ENCODE results near the gene H6PD.

H6PD gene

DNA sequence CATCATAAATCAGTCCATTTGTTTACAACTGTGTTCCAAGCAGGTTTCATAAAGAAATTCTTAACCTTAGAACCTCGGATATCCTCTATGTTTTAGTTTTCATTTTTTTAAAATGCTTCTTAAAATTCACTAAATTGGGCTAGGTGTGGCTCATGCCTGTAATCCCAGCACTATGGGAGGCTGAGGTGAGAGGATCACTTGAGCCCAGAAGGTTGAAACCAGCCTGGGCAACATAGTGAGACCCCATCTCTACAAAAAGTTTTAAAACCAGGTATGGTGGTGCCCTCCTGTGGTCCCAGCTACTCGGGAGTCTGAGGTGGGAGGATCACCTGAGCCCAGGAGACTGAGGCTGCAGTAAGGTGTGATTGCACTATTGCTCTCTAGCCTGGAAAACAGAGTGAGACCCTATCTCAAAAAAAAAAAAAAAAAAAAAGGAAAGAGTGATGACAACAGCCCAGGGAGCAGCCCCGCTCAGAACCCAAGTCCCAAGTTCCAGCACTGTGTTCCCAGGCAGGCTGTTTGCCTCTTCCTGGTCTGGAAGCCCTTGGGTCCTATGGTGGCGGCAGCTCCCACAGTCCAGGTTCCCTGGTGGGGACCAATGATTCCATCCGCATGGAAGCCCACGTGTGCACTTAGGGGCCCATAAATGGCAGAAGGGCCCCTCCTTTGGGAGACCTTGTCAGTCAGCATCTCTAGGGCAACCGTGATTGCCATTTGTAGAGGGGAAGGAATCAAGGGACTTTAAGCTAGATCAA, 33.4 kb downstream of the H6PD start:
- H3K4me3 ChIP-seq, result no peak overlapping the region
- peaks cover 25 to 72% (median 63%) of the 10 kb centered on the region in 10 experiments for H3K4me1 ChIP-seq
- H3K9me3 ChIP-seq (replicated peaks in 1 of 11), result no peaks in the 10 kb centered on the region
- H3K9ac ChIP-seq, result peak overlapping the region in 2 of 11 experiments; percentile 20 to 49; a peak in 2 of 22 replicates
- no peak overlapping the region for H3K27ac ChIP-seq
- TF ChIP-seq Cebpa-rat (IDR thresholded peaks at IDR 0.05), result no peak
- peaks cover 0 to 33% (median 0%) of the 10 kb centered on the region in 11 experiments; a peak in 9 of 22 replicates for H4K20me1 ChIP-seq
- peaks cover 3 to 22% (median 18%) of the 10 kb centered on the region in 11 experiments; a peak in 15 of 22 replicates for H3K36me3 ChIP-seq
- H3K27me3 ChIP-seq, result peaks cover 0 to 20% (median 0%) of the 10 kb centered on the region in 11 experiments; a peak in 2 of 22 replicates
- peak overlapping the region in 9 of 11 experiments; percentile 43 to 81 (median 71); a peak in 19 of 22 replicates for H3K4me2 ChIP-seq

DNA sequence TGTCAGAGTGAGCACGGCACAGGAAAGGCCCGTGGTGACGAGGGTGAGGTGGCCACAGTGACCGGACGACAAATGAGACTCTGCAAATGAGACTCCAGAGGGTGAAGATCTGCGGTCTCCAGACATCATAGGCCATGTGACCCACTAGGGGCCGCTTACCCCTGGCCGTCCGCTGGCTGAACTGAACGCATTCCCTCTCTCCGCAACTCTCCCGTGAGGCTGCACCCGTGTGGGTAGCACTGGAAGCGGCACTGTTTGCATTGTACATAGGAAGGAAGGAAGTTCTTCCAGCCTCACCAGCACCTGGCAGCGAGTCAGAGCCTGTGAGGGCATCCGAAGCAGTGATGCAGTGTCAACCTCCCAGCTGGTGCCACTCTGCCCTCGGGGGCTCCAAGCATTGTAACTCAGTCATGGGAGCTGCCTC, 34.5 kb downstream of the H6PD start:
- Histone ChIP-seq H3K4me2 (peak overlapping the region; percentile 34 to 81 (median 70)), H3K36me3 (peaks cover 0 to 11% (median 8%) of the 10 kb centered on the region in 11 experiments; a peak in 14 of 22 replicates), H3K4me1 (peaks cover 25 to 76% (median 65%) of the 10 kb centered on the region in 10 experiments), H3K27me3 (peaks cover 0 to 20% (median 0%) of the 10 kb centered on the region in 11 experiments; a peak in 2 of 22 replicates), H3K9ac (peak overlapping the region in 4 of 11 experiments; percentile 5 to 49 (median 27); a peak in 5 of 22 replicates), H3K27ac (no peak overlapping the region), H4K20me1 (peaks cover 0 to 29% (median 0%) of the 10 kb centered on the region in 11 experiments; a peak in 9 of 22 replicates), H3K9me3 (replicated peaks in 1 of 11) (no peaks in the 10 kb centered on the region), H3K4me3 (no peak overlapping the region)
- TF ChIP-seq Cebpa-rat (IDR thresholded peaks at IDR 0.05), result no peak

DNA sequence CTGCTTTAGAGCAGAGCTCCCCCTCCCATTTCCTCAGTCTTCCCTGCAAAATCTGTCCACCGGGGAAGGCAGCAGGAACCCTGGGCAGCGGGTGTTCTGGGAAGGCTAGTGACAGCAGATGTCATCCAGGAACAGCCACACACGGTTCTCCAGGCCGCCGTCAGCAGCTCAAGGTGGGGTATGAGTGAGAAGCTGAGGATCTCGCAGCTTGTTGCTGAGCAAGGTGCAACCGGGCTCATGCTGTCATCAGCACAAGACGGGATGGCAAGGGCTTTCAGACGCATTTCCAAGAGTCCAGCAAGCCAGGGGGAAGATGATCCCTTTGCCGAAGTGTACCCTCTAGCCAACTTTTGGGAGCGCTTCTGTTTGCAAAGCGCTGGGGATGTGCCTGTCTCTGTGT, 35.1 kb downstream of the H6PD start:
- Histone ChIP-seq H3K27me3 (peaks cover 0 to 20% (median 0%) of the 10 kb centered on the region in 11 experiments; a peak in 2 of 22 replicates), H3K4me2 (peak overlapping the region; percentile 34 to 81 (median 70); a peak in 19 of 22 replicates), H4K20me1 (peaks cover 0 to 27% (median 0%) of the 10 kb centered on the region in 11 experiments; a peak in 9 of 22 replicates), H3K4me3 (no peak overlapping the region), H3K9ac (0 out of 22 replicates have a peak overlapping the region, but pooled peaks of 2 of the 11 experiments have one; percentile 14 to 22), H3K9me3 (replicated peaks in 1 of 11) (no peaks in the 10 kb centered on the region), H3K27ac (no peak overlapping the region), H3K4me1 (peaks cover 27 to 77% (median 65%) of the 10 kb centered on the region in 10 experiments), H3K36me3 (peaks cover 0 to 5% (median 1%) of the 10 kb centered on the region in 11 experiments; a peak in 11 of 22 replicates)
- TF ChIP-seq Cebpa-rat (IDR thresholded peaks at IDR 0.05), result no peak

DNA sequence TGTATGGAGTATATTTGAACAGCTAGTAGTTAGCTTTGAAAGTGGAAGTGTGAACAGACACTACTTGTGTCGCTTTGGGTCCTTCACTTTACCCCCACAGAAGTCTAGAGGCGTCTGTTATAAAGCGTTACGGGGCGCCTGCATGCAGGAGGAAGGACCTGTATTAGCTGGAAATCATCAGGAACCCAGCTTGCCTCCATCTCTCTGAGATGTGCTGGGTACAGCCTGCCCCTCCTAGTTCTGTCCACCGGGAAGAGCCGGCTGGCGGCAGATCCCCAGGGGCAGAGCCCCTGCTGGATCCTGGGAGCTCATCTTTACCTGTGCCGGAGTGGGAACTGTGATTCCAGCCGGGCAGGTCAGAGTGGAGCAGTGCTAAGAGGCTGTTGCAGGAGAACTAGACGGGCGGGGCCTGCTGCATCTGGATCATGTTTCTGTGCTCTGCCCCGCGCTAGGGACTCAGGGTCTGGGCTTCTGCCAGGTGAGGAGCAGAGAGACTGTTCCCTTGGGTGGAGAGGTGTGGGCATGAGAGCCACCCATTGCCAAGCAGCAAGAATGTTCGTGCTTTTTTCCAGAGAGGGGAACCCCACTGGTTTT, 35.8 kb downstream of the H6PD start:
- H3K36me3 ChIP-seq, result no peaks in the 10 kb centered on the region; a peak in 1 of 22 replicates
- peaks cover 0 to 20% (median 0%) of the 10 kb centered on the region in 11 experiments; a peak in 2 of 22 replicates for H3K27me3 ChIP-seq
- H3K27ac ChIP-seq, result no peak overlapping the region
- no peak overlapping the region for H3K4me3 ChIP-seq
- H3K9me3 ChIP-seq (replicated peaks in 1 of 11), result no peaks in the 10 kb centered on the region
- TF ChIP-seq Cebpa-rat (IDR thresholded peaks at IDR 0.05), result no peak
- H3K4me1 ChIP-seq, result peaks cover 34 to 83% (median 72%) of the 10 kb centered on the region in 10 experiments
- H4K20me1 ChIP-seq, result peaks cover 0 to 27% (median 0%) of the 10 kb centered on the region in 11 experiments; a peak in 9 of 22 replicates
- H3K4me2 ChIP-seq, result peak overlapping the region in 9 of 11 experiments; percentile 0 to 81 (median 69); a peak in 14 of 22 replicates
- H3K9ac ChIP-seq, result 0 out of 22 replicates have a peak overlapping the region, but pooled peaks of 1 of the 11 experiments have one; percentile 1

DNA sequence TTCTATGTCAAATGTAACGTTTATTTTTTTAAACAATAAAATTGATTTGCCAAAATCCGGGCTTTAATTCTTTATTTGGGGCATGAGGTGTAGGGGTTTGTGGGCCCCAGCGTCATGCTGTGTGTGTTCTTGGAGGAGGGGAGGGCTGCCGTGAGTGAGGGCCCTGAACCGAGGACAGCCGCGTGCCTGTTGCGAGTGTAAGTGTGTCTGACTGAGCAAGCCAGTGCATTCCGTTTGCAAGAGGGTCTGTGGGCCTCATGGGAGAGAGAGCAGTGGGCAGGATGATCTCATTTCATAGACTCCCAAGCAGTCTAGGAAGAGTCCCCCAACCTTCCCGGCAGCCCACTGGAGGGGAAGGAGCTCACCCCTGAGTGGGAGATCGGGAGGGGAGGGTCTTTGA, 36.7 kb downstream of the H6PD start:
- TF ChIP-seq Cebpa-rat (IDR thresholded peaks at IDR 0.05), result no peak
- H4K20me1 ChIP-seq, result peaks cover 0 to 27% (median 0%) of the 10 kb centered on the region in 11 experiments; a peak in 9 of 22 replicates
- no peak overlapping the region for H3K4me3 ChIP-seq
- H3K9me3 ChIP-seq (replicated peaks in 1 of 11), result no peaks in the 10 kb centered on the region
- H3K4me2 ChIP-seq, result peak overlapping the region in 8 of 11 experiments; percentile 1 to 79 (median 53); a peak in 10 of 22 replicates
- H3K9ac ChIP-seq, result no peak overlapping the region
- peaks cover 38 to 86% (median 74%) of the 10 kb centered on the region in 10 experiments for H3K4me1 ChIP-seq
- no peak overlapping the region for H3K27ac ChIP-seq
- H3K27me3 ChIP-seq, result peaks cover 0 to 20% (median 0%) of the 10 kb centered on the region in 11 experiments; a peak in 2 of 22 replicates
- no peaks in the 10 kb centered on the region for H3K36me3 ChIP-seq

DNA sequence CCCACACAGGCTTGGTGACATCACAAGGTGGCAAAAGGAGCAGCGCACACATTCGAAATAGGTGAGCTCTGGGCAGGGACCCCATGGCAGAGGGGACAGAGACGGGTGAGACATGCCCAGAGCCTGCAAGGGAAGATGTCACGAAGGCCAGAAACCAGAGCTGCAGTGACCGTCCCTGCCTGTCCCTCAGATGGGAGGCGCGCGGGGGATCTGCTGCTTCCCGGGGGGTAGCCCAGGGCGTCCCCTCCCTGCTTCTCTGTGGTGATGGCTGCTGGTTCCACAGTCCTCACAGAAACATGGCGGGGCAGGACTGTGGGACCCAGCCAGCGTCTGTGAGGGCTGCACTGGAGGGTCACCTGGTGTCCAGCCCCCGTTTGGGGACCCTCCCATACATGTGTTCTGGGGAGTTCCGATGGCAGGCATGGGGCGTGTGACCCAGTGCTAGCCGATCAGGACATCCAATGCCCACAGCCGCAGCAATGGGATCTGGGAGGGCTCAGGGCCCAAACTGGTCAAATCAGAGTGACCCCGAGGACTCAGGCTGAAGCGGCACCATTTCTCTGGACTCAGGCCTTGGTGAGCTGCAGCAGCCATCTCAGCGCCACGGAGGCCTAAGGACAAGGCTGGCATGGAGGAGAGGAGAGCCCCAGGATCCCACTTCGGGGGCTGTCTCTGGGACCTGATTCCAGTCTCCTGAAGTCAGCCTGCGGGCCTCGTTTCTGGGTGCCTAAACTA, 37.5 kb downstream of the H6PD start:
- peaks cover 38 to 86% (median 74%) of the 10 kb centered on the region in 10 experiments for H3K4me1 ChIP-seq
- no peak overlapping the region for H3K9ac ChIP-seq
- H3K27ac ChIP-seq, result no peak overlapping the region

DNA sequence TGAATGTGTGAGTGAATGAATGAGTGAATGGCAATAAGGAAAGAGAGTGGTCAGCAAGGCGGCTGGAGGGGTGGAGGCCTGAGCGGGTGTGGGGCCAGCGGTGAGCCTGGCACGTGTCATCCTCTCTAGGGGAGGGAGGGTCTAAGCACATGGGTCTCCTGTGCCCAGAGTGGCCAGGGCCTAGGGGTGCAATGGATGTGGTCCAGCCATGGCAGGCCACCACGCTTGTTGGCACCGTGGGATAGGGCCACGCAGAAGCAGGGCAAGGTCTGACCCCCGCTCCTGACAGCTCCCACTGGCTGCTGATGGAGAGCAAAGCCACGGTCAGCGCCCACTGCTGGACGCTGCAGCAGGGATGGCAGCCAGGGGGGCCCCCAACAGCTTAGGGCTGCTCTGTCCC, 38.6 kb downstream of the H6PD start:
- Histone ChIP-seq H3K4me2 (peak overlapping the region in 3 of 11 experiments; percentile 32 to 59 (median 47); a peak in 4 of 22 replicates), H3K27ac (no peak overlapping the region), H3K9me3 (replicated peaks in 1 of 11) (peaks cover 0 to 8% (median 7%) of the 10 kb centered on the region in 11 experiments; a peak in 12 of 22 replicates), H4K20me1 (peaks cover 0 to 24% (median 0%) of the 10 kb centered on the region in 11 experiments; a peak in 8 of 22 replicates), H3K4me1 (peaks cover 38 to 82% (median 66%) of the 10 kb centered on the region in 10 experiments), H3K36me3 (no peaks in the 10 kb centered on the region), H3K9ac (no peak overlapping the region), H3K4me3 (no peak overlapping the region), H3K27me3 (peaks cover 0 to 19% (median 0%) of the 10 kb centered on the region in 11 experiments; a peak in 2 of 22 replicates)
- no peak for TF ChIP-seq Cebpa-rat (IDR thresholded peaks at IDR 0.05)

More for the DNA sequence above, 37.5 kb downstream of the H6PD start:
- no peak for TF ChIP-seq Cebpa-rat (IDR thresholded peaks at IDR 0.05)
- peaks cover 0 to 20% (median 0%) of the 10 kb centered on the region in 11 experiments; a peak in 2 of 22 replicates for H3K27me3 ChIP-seq
- H4K20me1 ChIP-seq, result peaks cover 0 to 27% (median 0%) of the 10 kb centered on the region in 11 experiments; a peak in 9 of 22 replicates
- no peaks in the 10 kb centered on the region for H3K36me3 ChIP-seq
- no peaks in the 10 kb centered on the region for H3K9me3 ChIP-seq (replicated peaks in 1 of 11)
- peak overlapping the region in 7 of 11 experiments; percentile 21 to 70 (median 43); a peak in 11 of 22 replicates for H3K4me2 ChIP-seq
- H3K4me3 ChIP-seq, result no peak overlapping the region
